ENCODE results near the gene RBM3. TPM values are rescaled to one million over a fixed set of nuclear protein-coding genes. Genes with fewer than 3 reads are reported as not detected.

Gene RBM3
- total RNA-seq, 5 donors from 2014 or later (not counting 1 experiment from before 2014, with no cell fraction given) = 212 to 345 (median 222) TPM

DNA sequence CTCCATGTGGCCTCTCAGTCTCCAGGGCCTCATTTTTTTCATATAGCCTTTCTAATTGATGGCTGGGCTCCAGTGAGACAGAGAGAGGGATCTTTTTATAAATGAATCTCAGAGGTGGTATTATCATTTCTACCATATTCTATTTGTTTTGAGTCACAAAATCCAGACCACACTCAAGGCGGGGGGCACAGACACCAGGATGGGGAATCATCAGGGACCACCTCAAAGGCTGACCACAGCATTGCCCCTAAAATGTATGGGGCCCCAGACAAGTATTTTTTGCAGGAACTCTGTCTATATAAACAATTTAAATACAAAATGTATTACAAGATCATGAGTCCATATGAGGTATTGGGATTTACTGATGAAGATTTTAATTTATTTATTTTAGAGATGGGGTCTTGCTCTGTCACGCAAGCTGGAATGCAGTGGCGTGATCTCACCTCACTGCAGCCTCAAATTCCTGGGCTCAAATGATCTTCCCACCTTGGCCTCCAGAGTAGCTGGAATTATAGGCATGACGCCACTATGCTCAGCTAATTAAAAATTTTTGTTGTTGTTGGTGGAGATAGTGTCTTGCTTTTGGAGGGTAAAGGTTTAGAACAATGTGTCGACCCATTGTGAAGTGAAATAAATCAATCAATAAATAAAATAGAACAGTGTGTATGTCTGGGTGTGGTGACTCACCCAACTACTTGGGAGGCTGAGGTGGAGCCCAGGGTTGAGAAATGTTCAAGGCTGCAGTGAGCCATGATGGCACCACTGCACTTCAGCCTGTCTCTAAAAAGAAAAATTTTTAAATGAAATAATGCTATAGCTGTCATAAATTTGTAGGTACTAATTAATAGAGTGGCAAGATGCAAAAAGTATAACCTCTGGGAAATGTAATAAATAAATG is 52.4 kb downstream of the RBM3 start:
- ChIA-PET POLR2A (no interaction called here), CTCF (no interaction called here)
- Mint-ChIP-seq H3K27ac (no peak overlapping the region), H3K36me3 (no peaks in the 10 kb centered on the region), H3K9me3 (no peaks in the 10 kb centered on the region), H3K4me1 (peaks cover 0 to 7% (median 5%) of the 10 kb centered on the region in 3 donors), H3K4me3 (no peak overlapping the region), H3K27me3 (no peaks in the 10 kb centered on the region)
- H3K27ac ChIP-seq (ENCODE audit: low read length) = no peak overlapping the region
- DNase-seq = no peak
- no peaks in the 10 kb centered on the region for H3K27me3 ChIP-seq (replicated peaks in 1 of 2; ENCODE audit: control insufficient read depth in 2 of 2, extremely low read depth in 1 of 2, insufficient read depth in 2 of 2, low read length in 1 of 2)
- peaks cover 0 to 3% of the 10 kb centered on the region in 2 experiments for H3K4me1 ChIP-seq (ENCODE audit: control insufficient read depth in 1 of 2, extremely low read depth in 1 of 2, insufficient read depth in 2 of 2, low read length in 2 of 2)
- WGBS (ENCODE audit: insufficient coverage) = 100% methylated on average over 1 of the region's 5 CpGs
- no peak for ATAC-seq (replicated peaks in 1 of 4)
- H3K4me3 ChIP-seq (ENCODE audit: control insufficient read depth in 1 of 2, extremely low read depth in 1 of 2, low read length in 1 of 2) = no peak overlapping the region
- no peaks in the 10 kb centered on the region for H3K36me3 ChIP-seq (ENCODE audit: control insufficient read depth in 2 of 2, extremely low read depth in 1 of 2, insufficient read depth in 1 of 2, low read length in 1 of 2)
- H3K9me3 ChIP-seq = no peaks in the 10 kb centered on the region

Other genes with a start within 250 kb of the RBM3 start
- gene SSX3, start 217.8 kb upstream of the RBM3 start, total RNA-seq = not detected
- not detected for gene SSX4, start 190.9 kb upstream of the RBM3 start, total RNA-seq
- gene SSX4B, start 162.5 kb upstream of the RBM3 start, total RNA-seq = not detected
- 10 to 100 TPM; 18.0 to 37.0 (median 26.5) TPM for gene SLC38A5, start 104.2 kb upstream of the RBM3 start, total RNA-seq
- 10 to 100 TPM; 51.4 to 64.9 (median 56.8) TPM for gene FTSJ1, start 98.3 kb upstream of the RBM3 start, total RNA-seq
- gene PORCN, start 65.5 kb upstream of the RBM3 start, total RNA-seq = 10 to 100 TPM; 16.8 to 21.7 (median 18.6) TPM
- gene EBP, start 52.7 kb upstream of the RBM3 start, total RNA-seq = 10 to 100 TPM; 41.1 to 60.4 (median 46.1) TPM
- gene TBC1D25, start 34.8 kb upstream of the RBM3 start, total RNA-seq = 10 to 100 TPM; 27.0 to 30.6 (median 29.5) TPM
- 10 to 100 TPM; 39.0 to 65.9 (median 59.3) TPM for gene WDR13, start 23.0 kb downstream of the RBM3 start, total RNA-seq
- gene WAS, start 109.3 kb downstream of the RBM3 start, total RNA-seq = 100 to 1,000 TPM in 3 of 5 donors, 10 to 100 TPM in 2; 92.0 to 118 (median 103) TPM
- 10 to 100 TPM in 3 of 5 donors, 1 to 10 TPM in 2; 7.6 to 12.0 (median 10.6) TPM for gene SUV39H1, start 122.2 kb downstream of the RBM3 start, total RNA-seq
- not detected for gene GLOD5, start 187.3 kb downstream of the RBM3 start, total RNA-seq
- gene GATA1, start 212.1 kb downstream of the RBM3 start, total RNA-seq = under 1 TPM; 0.23 to 0.64 (median 0.43) TPM
- gene HDAC6, start 227.6 kb downstream of the RBM3 start, total RNA-seq = 100 to 1,000 TPM; 106 to 121 (median 113) TPM